GM18502 (cell line): Measurements from ENCODE around the gene KRT71.

Experiments
- ATAC-seq: cut with Tn5 transposase; IDR thresholded peaks from one replicate; pipeline ENCODE4 v1.9.1; 2021; ENCODE audit warnings: mild to moderate bottlenecking; ENCODE audit not compliant: unreplicated experiment, poor library complexity

The KRT71 gene

DNA sequence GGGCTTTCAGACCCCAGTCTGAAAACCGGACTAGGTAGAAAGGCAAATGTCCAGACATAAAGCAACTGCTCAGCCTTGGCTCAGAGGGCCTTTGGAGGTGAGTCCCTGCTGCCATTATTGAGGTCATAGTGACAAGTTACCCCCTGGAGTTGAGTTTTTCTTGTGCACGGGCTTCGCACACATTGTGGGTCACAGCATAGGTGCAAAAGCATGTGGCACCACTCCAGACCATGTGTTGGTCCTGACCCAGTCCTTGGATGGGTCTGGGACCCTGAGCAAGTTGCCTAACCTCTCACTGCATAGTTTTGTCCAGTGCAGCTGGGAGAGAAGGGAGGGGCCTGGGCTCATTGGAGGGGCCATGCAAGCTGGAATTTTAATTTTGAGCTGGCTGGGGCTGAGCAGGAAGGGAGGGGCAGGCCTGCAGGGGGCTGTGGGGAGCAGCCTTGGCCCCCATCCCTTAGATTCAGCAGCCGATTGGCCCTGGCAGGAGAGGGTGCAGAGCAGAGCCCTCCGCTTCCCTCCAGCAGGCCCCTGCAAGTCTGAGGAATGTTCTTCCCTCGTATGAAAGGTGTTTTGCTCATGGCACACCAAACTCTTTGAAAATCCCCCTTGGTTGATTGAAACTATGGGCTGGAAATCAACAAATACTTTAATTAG, 28.6 kb downstream of the KRT71 start:
- no peak for ATAC-seq

DNA sequence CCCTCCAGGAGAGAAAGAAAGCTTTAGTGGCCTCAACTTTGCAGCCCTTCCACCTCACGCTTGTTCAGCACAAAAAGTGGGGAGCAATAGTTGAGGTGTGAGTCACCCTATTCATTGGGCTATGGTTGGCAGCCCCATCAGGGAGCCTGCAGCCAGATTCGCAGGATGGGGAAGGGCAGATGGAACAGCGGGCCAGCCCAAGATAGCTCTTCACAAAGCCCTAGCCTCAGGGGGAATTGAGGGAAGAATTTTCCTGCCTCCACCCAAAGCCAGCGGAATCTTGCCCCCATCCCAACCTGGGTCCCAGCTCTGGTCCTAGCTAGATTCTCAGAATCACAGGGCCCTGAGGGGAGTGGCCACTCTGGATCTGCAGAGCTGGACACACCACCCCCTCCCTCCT, 29.1 kb downstream of the KRT71 start:
- no peak for ATAC-seq

DNA sequence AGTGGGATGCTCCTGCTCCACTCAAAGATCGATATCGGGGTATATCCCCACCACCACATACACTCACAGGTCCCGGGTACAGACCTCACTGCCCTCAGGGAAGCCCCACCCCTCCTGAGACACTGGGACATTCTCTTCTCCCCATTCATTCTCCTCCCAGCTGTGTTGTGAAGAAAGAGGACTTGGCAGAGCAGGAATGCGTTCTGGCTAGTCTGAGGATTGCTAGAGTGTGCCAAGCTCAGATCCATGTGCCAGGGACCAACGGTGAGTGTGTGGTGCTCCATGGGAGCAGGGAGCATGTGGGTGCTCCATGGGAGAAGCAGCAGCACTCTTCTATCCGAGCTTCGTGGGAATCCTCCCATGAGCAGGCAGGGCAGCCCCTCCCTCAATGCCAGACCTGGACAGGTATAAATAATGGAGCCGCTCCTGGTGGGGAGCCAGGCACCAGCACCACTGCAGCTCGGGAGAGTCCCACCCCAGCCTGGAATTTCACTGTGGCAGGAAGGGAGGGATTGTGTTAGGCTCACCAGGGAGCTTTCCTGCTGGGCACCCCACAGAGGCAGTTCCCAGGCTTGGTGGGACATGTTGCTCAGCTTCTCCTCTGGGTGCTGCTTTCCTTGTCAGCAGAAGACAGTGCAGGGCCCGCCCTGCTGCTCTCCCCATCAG, 30.5 kb downstream of the KRT71 start:
- ATAC-seq, result no peak

DNA sequence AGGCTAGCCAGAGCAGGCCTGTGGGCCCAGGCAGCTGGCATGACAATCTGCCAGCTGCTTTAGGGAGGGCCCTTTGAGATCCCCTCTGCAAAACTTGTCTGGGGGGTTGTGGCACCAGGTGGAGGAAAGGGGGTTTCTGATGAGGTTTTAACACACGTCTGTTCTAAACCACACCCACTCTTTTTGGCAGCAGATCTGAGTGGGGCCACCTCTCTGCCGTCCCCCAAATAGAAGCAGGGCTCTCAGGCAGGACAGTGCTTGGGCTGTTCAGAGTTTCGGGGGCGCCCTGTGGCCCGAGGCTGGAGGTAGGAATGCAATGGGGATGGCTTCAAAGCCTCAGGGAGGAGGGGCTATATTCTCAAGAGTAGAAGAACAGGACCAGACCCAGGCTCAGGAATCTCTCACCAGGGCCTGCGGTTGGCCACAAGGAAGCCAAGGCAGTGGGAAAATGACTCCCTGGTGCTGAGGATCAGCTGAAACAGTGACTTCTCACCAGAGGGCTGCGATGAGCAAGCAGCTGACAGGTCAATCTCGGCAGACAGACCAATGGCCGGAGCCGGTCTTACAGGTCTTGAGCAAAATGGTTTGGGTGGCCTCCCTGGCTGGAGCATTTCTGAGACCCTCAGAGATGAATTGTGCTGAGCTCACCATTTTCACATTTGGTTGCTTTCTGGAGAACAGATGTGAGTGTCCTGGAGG, 31.2 kb downstream of the KRT71 start:
- ATAC-seq, result no peak

DNA sequence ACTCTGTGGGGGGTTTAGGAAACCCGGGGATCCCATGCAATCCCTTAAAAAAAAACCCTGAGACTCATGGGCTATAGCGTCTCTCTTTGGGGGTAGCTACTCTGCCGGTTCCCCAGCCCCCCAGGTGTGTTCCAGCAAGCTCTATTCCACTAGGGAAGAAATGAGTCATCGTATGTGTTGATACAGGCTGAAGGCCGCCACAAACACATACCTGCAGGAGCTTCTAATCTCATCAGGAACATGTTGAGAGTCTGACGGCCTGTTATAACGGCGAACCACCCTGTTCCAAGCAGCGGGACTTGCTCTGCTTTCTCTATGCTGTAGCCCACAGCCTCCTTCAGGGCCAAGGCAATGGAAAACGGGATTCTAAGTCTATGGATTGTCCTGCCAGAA, 31.8 kb downstream of the KRT71 start:
- no peak for ATAC-seq

DNA sequence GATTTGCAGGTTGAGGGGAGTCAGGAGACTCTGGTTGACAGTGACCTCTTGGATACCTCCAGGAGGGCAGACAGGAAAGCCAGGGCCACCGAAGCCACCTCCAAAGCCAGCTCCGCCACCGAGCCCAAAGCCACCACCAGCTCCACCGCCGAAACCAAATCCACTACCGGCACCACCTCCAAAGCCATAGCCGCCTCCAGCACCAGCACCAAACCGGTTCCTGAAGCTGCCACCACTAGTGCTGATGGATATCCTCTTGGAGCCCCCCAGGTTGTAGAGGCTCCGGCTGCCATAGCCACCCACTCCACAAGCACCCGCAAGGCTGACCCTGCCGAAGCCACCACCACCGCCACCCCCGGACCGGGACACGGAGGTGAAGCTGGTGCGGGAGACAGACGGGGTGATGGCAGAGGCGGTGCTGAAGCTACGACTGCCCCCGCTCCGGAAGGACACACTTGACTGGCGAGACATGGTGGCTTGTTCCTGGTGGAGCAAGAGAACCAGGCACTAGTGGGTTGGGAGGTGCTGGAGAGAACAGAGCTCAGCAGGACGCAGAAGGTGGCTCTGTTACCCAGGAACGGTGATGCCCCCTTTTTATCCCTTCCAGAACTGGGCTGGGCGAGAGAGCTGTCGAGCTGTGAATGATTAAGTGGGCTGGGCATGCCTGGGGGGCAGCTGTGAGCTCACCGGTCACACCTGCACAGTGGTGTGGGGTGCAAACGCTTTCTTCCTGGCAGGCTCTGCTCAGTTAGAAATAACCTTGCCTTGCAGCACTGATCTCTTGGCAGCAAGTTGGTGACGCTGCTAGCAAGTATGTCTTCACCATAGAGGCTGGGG, 32.9 kb downstream of the KRT71 start, which contains the start of gene KRT5:
TSS of gene KRT5 (minus strand) at position 569 of the 837 bp plus-strand sequence. CDS start at position 471, 98 bp downstream.
- no peak for ATAC-seq

DNA sequence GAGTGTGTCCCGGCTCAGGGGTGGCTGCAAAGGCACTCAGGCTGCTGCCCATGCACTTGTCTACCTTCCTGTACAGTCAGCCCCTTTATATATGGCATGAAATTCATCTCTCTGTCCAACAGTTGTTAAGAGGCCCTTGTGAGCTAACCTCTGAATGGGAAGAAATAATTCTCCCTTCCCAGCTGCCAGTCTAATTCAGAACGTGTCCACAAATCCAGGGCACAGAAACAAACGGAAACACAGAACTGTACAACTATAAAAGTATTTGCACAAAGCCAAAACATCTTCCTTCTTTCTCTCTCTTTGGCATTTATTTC, 33.6 kb downstream of the KRT71 start:
- ATAC-seq, result no peak

DNA sequence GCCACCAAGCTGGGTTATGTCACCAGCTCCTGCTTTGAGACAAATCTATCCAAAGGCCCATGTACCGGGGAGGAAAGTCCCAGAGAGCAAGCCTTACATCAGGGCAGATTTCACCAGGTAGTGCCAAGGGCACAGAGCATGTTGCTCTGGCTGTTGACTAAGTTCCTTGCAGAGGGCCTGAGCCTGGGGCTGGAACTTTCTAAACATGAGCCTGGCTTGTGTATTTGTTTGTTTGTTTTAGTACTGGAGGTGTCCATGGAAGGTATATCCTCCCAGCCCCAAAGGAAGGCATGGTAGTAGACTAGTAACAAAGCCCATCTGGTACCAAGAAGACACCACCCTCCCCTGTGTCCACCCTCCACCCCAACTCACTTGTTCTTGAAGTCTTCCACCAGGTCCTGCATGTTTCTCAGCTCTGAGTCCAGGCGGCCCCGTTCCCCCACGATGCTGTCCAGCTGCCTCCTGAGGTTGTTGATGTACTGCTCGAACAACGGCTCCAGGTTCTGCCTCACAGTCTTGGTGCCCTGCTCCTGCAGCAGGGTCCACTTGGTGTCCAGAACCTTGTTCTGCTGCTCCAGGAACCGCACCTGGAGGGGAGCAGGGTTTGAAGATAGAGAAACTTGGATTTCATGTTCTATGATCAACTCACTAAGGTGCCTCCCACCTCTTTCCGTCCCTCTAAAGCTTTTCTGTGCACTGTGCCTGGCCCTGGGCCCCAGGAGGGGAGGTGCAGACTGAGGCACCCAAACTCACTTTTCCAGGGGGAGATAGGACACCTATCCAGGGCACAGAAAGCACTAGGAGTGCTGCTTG, 34.2 kb downstream of the KRT71 start:
- ATAC-seq, result no peak

DNA sequence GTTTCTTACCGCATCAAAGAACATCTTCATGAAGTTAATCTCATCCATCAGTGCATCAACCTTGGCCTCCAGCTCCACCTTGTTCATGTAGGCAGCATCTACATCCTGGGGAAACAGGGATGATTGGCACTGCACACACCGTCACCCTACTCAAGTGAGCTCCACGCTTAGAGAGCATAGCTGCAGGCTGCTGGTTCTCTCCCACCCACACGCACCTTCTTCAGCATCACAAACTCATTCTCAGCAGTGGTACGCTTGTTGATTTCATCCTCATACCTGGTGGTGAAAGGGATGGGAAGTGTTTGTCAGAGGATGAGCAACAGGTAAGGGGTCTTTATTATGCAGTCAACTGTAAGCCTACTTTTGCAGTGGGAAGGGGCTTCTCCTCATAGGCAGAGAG, 35.1 kb downstream of the KRT71 start:
- ATAC-seq, result no peak

DNA sequence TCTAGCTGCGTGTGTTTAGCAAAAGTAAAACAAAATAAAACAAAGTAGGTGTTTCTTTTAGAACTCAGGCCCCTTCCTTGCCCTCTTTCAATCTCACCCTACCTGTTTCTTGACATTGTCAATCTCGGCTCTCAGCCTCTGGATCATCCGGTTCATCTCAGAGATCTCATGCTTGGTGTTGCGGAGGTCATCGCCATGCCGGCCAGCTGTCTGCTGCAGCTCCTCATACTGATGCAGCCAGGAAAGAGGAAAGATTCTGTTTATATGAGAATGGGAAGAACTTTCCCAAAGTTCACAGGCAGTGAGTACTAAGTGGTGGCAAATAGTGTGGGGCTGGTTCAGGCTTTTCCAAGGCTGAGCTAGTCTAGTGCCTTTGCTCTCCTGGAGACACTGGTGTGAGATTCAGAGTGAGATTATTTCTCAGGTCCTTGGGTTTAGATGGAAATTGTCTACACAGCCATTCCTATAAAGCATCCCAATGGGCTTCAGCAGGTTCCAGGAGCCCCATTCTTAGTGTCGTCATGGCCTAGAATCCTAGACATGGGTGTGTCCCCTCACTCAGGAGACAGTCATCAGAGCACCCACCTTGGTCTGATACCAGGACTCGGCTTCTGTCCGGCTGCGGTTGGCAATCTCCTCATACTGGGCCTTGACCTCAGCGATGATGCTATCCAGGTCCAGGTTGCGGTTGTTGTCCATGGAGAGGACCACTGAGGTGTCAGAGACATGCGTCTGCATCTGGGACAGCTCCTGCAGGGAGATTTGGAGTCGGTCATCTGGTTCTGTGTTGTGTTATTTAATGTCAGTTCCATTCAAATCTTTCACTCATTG, 35.7 kb downstream of the KRT71 start:
- ATAC-seq, result no peak

DNA sequence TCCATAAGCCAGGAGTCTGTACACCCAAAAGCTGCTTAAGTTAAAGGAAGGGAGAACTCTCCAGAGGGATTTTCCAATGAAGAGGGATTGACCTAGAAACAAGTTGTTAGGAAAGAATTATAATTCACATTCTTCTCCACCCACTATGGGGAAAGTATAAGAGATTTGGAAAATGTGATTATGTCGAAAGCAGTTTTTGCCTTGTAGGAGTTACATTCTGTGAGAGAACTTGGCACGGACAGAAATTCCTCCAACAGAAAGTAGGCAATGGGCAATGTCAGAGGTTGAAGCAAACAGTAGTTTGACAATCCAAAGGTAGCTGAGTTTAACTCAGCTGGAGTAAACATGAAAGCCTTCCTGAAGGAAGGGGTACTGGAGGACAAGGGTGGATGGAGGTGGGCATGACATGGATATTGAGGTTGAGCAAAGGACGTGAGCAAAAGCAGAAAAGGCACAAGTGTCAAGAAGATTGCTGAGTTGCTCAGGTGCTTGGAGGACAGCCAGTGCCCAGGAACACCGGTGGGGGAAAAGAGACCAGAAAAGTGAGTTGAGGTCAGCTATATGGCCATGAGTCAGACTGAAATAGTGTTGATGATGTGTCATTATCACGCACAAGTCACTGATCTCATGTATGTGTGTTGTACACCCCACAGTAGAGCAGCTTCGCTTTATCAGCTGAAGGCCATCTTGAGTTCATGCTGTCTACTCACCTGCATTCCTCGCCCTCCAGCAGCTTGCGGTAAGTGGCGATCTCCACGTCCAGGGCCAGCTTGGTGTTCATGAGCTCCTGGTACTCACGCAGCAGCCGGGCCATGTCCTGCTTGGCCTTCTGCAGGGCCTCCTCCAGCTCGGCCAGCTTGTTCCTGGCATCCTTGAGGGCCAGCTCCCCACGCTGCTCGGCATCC, 36.8 kb downstream of the KRT71 start:
- no peak for ATAC-seq

DNA sequence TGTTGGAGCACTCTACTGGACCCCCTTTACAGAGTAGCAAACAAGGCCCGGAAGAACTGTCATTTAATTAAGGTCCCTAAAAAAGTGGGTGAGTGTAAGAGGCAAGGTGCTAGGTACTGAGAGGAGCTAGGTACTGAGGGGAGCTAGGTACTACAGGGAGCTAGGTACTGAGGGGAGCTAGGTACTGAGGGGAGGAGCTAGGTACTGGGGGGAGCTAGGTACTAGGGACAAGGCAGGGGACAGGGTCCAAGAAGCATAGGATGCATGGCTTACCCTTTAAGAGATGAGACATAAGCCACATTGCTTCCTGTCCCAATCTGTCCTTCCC, 37.7 kb downstream of the KRT71 start:
- ATAC-seq, result no peak

DNA sequence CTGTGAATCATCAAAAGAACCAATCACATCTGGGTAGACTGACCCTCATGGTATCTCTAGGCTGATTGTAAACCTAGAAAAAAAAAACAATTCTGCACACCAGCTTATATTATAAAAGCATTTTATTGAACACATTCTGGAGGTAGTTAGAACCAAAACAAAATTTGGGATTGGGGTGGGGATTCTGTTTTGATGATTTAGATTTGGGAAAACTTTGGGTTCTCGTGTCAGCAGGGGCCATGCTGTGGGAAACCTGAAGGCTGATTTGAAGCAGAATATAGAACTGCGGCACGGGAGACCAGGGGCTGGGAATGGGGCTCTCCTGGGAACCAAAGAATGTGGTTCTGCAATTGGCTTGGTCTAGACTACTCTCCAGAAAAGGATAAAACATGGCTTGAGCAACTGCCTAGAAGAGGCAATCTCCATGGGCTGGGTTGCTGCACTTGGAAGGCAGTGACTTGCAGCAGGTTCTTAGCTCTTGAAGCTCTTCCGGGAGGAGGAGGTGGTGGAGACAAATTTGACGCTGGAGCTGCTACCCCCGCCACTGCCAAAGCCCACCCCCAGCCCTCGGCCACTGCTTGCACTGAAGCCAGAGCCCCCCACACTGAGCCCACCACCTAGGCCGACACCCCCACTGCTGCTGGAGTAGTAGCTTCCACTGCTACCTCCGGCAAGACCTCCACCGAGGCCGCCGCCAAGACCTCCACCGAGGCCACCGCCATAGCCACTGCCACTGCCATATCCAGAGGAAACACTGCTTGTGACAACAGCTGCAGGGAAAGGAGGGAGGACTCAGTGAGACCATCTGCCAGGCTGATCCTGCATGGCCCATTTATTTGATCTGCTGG, 38.2 kb downstream of the KRT71 start:
- no peak for ATAC-seq

DNA sequence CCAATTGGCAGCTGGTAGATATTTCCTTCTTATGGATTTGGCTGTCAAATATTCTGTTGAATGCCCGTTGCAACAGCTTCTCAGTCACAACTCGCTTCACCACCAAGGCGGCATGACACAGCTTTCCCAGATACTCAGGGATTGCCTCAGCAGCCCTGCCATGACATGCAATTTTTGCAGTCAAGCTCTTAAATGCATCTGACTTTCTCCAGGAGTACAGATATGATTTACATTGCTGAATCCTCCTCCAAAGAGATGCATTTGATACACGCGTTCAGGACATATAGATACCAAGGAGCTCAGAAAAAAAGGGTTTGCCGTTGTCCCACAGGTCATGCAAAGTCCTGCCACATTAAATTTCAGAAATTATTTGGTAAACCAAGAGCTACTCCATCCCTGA, 39.2 kb downstream of the KRT71 start:
- ATAC-seq, result no peak

DNA sequence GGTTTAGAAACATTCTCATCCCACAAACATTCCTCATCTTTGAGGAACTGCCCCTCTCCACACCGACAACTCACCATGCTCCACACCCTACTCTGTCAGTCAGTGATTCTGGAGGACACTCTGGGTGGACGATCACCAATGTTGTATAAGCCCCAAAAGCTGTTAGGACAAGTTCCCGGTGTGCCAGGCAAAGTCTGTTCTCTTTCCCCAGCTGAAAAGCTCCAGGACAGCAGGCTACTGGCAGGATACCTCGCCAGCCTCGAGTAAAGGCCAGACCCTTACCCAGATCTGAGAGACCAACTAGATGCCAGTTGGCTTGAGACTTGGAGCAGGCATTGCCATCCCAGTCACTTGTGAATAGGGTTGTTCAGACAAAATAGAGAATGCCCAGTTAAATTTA, 44.7 kb downstream of the KRT71 start:
- ATAC-seq, result no peak

DNA sequence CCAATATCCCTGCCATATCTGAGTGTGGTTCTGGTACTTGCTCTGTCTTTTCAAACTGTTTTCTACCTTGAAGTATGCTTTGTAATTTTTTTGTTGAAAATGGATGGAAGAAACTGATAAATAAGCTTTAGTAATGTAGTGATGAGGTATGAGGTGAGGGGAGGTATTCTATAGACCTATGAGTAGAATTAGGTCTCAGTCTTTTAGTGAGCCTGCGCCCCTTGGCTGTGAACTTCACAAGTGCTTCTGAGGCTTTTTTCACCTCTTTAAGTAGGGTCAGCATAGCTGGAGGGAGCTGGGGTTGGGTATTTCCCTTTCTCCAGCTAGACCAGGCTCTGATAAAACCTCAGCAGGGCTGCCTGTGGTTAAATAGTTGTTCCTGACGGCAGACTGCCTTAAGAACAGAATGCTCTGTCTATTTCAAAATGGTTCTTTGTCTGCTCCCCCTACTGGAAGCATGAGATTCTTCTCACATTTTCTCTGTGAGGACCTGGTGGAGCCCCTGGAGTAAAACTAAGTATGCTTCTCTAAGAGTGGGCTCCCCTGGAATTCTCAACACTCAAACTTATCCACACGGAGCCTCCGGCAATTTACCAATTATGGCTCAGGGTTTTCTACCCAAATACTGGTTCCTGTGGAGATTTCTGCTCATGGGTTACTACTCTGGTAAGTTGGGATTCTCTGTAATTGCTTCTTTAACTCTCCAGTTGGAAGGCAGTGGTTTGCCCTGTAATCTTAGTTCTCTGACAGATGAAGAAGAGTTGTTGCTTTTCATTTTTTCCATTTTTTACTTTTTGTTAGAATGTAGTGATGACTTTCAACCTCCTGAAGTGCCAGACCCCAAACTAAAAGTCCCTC, 45.9 kb downstream of the KRT71 start:
- ATAC-seq, result no peak

DNA sequence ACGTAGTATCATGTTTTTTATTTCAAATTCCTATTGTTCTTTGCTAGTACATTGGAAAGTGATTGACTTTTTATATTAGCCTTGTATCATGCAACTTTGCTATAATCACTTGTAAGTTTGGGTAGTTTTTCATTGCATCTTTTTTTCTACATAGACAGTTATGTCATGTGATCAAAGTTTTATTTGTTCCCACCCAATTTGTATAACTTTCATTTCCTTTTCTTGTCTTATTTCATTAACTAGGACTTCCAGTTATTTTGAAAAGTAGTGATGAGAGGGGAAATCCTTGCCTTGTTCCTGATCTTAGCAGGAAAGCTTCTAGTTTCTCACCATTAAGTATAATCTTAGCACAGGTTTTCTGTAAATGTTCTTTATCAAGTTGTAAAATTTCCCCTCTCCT, 50.1 kb downstream of the KRT71 start:
- ATAC-seq, result no peak
